Measurements from ENCODE around the gene USP12. TPM values are rescaled to one million over a fixed set of nuclear protein-coding genes. Genes with fewer than 3 reads are reported as not detected.
"Not testable (repeated sequence)": the region's sequence is repeated elsewhere in the genome, so short reads cannot be mapped to it uniquely, and the experiment has no call there.

The USP12 gene, protein sequence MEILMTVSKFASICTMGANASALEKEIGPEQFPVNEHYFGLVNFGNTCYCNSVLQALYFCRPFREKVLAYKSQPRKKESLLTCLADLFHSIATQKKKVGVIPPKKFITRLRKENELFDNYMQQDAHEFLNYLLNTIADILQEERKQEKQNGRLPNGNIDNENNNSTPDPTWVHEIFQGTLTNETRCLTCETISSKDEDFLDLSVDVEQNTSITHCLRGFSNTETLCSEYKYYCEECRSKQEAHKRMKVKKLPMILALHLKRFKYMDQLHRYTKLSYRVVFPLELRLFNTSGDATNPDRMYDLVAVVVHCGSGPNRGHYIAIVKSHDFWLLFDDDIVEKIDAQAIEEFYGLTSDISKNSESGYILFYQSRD
- total RNA-seq (2014; rRNA removed; shearing (Covaris generic)) = 32.0 and 34.2 TPM in 2 replicates

DNA sequence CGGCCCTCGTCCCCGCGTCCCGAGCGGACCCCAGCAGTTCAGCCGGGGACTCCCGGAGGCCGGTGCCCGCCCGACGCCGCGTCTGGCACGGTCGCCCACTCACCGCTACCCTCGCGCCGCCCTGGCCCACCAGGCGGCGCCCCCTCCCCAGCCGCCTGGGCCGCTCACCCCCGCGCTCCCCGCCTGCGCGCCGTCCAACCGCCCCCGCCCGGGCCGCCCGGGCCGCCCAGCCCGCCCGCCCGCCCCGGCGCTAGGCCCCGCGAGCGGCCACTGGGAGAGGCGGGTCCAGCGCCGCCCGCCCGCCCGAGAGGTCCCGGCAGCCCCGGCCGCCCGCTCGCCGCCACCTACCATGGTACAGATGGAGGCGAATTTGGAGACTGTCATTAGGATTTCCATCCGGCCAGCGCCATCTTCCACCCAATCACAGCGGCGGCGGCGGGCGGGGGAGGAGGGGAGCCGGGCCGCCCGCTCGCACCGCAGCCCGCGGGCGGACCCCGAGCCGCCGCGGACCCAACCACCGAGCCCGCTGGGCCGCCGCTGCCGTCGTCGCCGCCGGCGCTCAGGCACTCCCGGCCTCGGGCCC, at the start of gene USP12:
USP12 (minus strand) TSS at position 568 of the 583 bp plus-strand sequence; CDS start at position 396, 172 bp downstream.
- Histone ChIP-seq H3K4me3 (peak within 1 kb of the TSS; percentile 78), H3K36me3 (no peaks in the 10 kb centered on the region), H3K27me3 (no peaks in the 10 kb centered on the region), H3K27ac (peak within 1 kb of the TSS; percentile 26; the same call in 1 of the 2 replicates), H3K9me3 (replicated peaks) (no peaks in the 10 kb centered on the region), H3K4me1 (peaks cover 8% of the 10 kb centered on the region; the same call in 1 of the 2 replicates)
- DNase-seq = peak; percentile 53 to 61

- no peak for DNase-seq
- Histone ChIP-seq H3K9me3 (replicated peaks) (peaks cover 8% of the 10 kb centered on the region; the same call in 1 of the 2 replicates), H3K27me3 (no peaks in the 10 kb centered on the region), H3K4me3 (no peak overlapping the region), H3K36me3 (no peaks in the 10 kb centered on the region), H3K27ac (no peak overlapping the region), H3K4me1 (no peaks in the 10 kb centered on the region)
These were observed 48.0 kb upstream of the USP12 start for GRCh38 chr13:27219611-27220010.

- H3K27ac ChIP-seq; H3K9me3 ChIP-seq (replicated peaks); H3K4me1 ChIP-seq; H3K27me3 ChIP-seq; H3K36me3 ChIP-seq; DNase-seq; H3K4me3 ChIP-seq: not testable (repeated sequence)
These were observed 47.2 kb upstream of the USP12 start for GRCh38 chr13:27218861-27219260.

DNA sequence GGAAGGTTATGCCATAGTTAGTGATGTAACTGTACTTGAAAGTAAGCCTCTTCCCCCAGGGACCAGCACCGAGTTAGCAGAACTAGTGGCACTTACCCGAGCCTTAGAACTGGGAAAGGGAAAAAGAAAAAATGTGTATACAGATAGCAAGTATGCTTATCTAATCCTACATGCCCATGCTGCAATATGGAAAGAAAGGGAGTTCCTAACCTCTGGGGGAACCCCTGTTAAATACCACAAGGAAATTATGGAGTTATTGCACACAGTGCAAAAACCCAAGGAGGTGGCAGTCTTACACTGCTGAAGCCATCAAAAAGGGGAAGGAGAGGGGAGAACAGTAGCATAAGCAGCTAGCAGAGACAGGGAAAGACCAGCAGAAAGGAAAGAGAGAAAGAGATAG, 46.2 kb upstream of the USP12 start:
- H3K4me1 ChIP-seq; H3K9me3 ChIP-seq (replicated peaks); H3K4me3 ChIP-seq; H3K27me3 ChIP-seq; H3K36me3 ChIP-seq; DNase-seq; H3K27ac ChIP-seq: not testable (repeated sequence)

DNA sequence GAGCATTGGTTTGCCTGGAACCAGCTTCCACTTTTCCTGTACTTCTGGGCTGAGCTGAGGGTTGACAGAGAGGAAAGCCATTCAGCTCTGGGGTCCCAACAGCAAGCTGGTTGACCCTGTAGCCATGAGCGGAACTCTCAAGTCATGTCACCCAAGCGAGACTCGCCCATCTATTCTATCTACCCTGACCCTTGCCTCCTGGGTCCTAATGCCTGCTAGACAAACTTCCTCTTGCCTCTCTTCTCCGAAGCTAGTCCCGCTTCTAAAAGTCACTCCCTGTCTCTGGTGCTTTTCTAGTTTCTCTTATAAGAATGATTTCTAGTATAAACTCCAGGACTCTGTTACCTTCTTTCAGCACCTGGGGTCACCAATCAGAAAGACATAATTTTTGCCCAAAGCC, 41.8 kb upstream of the USP12 start:
- not testable (repeated sequence) for H3K4me3 ChIP-seq; H3K27ac ChIP-seq; DNase-seq; H3K9me3 ChIP-seq (replicated peaks); H3K4me1 ChIP-seq; H3K36me3 ChIP-seq; H3K27me3 ChIP-seq

DNA sequence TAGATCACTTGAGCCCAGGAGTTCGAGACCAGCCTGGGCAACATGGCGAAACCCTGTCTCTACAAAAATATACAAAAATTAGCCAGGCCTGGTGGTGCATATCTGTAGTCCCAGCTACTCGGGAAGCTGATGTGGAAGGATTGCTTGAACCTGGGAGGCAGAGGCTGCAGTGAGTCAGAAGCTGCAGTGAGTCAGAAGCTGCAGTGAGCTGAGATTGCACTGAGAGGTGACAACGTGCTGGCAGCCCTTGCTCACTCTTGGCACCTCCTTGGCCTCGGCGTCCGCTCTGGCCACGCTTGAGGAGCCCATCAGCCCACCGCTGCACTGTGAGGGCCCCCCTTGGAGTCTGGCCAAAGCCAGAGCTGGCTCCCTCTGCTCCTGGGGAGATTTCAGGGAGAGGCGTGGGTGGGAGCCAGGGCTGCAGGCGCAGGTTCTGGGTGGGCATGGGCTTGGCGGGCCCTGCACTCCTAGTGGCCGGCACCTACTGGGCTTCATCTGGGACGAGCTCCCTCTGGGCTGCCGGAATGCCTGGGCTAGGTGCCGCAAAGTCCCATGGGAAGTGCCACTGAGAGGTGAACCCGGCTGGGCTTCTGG, 40.3 kb upstream of the USP12 start:
- H3K27me3 ChIP-seq = no peaks in the 10 kb centered on the region
- no peak overlapping the region for H3K27ac ChIP-seq
- no peaks in the 10 kb centered on the region for H3K9me3 ChIP-seq (replicated peaks)
- H3K4me3 ChIP-seq = no peak overlapping the region
- no peak for DNase-seq
- no peaks in the 10 kb centered on the region for H3K4me1 ChIP-seq
- no peaks in the 10 kb centered on the region for H3K36me3 ChIP-seq

- no peaks in the 10 kb centered on the region for H3K27me3 ChIP-seq
- DNase-seq = no peak
- no peak overlapping the region for H3K27ac ChIP-seq
- H3K4me1 ChIP-seq = no peaks in the 10 kb centered on the region
- H3K4me3 ChIP-seq = no peak overlapping the region
- no peaks in the 10 kb centered on the region for H3K36me3 ChIP-seq
- no peaks in the 10 kb centered on the region for H3K9me3 ChIP-seq (replicated peaks)
These were observed 39.7 kb upstream of the USP12 start for GRCh38 chr13:27211271-27211670.

GRCh38 chr13:27208514-27208913, 36.9 kb upstream of the USP12 start:
- DNase-seq = no peak
- no peak overlapping the region for H3K4me3 ChIP-seq
- no peak overlapping the region for H3K27ac ChIP-seq
- H3K27me3 ChIP-seq = no peaks in the 10 kb centered on the region
- no peaks in the 10 kb centered on the region for H3K36me3 ChIP-seq
- no peaks in the 10 kb centered on the region for H3K4me1 ChIP-seq
- no peaks in the 10 kb centered on the region for H3K9me3 ChIP-seq (replicated peaks)

DNA sequence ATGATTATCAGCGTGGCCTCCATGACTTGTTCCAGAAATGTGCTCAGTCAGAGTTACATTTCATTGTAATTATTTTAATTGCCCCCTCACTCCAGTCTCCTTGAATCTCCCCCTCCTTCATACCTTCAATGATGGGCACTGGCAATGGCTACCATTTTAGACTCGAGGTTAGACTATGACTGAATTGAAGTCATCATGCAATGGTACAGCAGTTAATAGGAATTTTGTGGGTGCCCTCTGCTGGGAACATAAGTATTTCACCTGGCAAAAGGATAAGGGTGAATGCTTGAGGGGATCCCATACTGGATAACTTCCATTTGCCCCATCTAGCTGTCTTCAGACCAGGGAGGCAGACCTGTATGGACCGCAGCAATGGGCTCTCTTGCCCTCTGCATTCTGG, 32.2 kb upstream of the USP12 start:
- no peaks in the 10 kb centered on the region for H3K9me3 ChIP-seq (replicated peaks)
- H3K4me3 ChIP-seq = no peak overlapping the region
- no peaks in the 10 kb centered on the region for H3K27me3 ChIP-seq
- H3K4me1 ChIP-seq = no peaks in the 10 kb centered on the region
- DNase-seq = peak in 1 of 2 experiments; percentile 31
- H3K27ac ChIP-seq = no peak overlapping the region
- H3K36me3 ChIP-seq = no peaks in the 10 kb centered on the region

GRCh38 chr13:27203186-27203585, 31.6 kb upstream of the USP12 start:
- Histone ChIP-seq H3K4me1 (no peaks in the 10 kb centered on the region), H3K36me3 (no peaks in the 10 kb centered on the region), H3K9me3 (replicated peaks) (no peaks in the 10 kb centered on the region), H3K27ac (no peak overlapping the region), H3K4me3 (no peak overlapping the region), H3K27me3 (no peaks in the 10 kb centered on the region)
- peak in 1 of 2 experiments; percentile 13 for DNase-seq

DNA sequence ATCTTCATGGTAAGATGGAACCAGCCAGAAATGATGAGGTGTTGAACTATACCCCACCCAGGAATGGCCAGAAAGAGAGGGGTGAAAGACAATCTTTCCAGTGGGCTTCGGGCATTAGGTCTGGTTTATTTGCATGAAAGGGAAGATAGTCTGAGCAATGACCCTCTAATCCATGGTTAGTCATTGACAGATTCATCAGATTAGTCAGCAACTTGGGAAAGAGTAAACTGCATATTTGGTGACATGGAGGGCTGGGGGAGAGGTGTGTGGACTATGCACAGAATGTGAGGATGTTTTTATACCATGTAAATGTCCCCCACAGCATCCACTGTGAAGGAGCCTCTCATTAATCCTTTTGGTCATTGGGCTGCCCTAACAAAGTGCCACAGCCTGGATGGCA, 30.1 kb upstream of the USP12 start:
- Histone ChIP-seq H3K4me3 (no peak overlapping the region), H3K9me3 (replicated peaks) (no peaks in the 10 kb centered on the region), H3K36me3 (no peaks in the 10 kb centered on the region), H3K27me3 (no peaks in the 10 kb centered on the region), H3K4me1 (no peaks in the 10 kb centered on the region), H3K27ac (no peak overlapping the region)
- DNase-seq = no peak

GRCh38 chr13:27200413-27201070, 28.9 kb upstream of the USP12 start:
- Histone ChIP-seq H3K9me3 (replicated peaks) (no peaks in the 10 kb centered on the region), H3K4me3 (no peak overlapping the region), H3K27ac (no peak overlapping the region), H3K4me1 (0 out of 2 replicates have a peak, but pooled peaks cover 1% of the 10 kb centered on the region), H3K36me3 (no peaks in the 10 kb centered on the region), H3K27me3 (no peaks in the 10 kb centered on the region)
- no peak for DNase-seq

GRCh38 chr13:27199696-27200095, 28.1 kb upstream of the USP12 start:
- no peak for DNase-seq
- H3K4me3 ChIP-seq = no peak overlapping the region
- 0 out of 2 replicates have a peak, but pooled peaks cover 4% of the 10 kb centered on the region for H3K4me1 ChIP-seq
- no peaks in the 10 kb centered on the region for H3K27me3 ChIP-seq
- H3K27ac ChIP-seq = no peak overlapping the region
- H3K9me3 ChIP-seq (replicated peaks) = no peaks in the 10 kb centered on the region
- H3K36me3 ChIP-seq = no peaks in the 10 kb centered on the region

DNA sequence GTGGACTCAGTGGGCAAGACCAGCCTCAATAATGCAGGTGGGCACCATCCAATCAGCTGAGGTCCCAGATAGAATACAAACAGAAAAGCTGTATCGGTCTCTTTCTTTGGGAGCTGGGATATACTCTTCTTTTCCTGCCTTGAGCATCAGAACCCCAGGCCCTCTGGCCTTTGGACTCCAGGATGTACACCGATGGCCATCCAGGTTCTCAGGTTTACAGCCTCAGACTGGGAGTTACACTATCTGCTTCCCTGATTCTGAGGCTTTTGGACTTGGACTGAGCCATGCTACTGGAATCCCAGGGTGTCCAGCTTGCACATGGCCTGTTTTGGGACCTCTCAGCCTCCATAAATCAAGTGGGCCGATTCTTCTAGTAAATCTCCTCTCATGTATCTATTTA, 27.6 kb upstream of the USP12 start:
- Histone ChIP-seq H3K4me1 (0 out of 2 replicates have a peak, but pooled peaks cover 4% of the 10 kb centered on the region), H3K9me3 (replicated peaks) (no peaks in the 10 kb centered on the region), H3K4me3 (no peak overlapping the region), H3K36me3 (no peaks in the 10 kb centered on the region), H3K27me3 (no peaks in the 10 kb centered on the region), H3K27ac (no peak overlapping the region)
- no peak for DNase-seq
